Fibroblast of gingiva (primary cell): ENCODE results near the gene EXOC6B.
A peak's percentile ranks its signal among the peaks of the same experiment; 100 is the strongest.
"Not testable (repeated sequence)": the region's sequence is repeated elsewhere in the genome, so short reads cannot be mapped to it uniquely, and the experiment has no call there.

Source experiments
- DNase-seq: peaks from one replicate; pipeline ENCODE4 v3.0.0-alpha.2; 2011; ENCODE audit warnings: low read depth

EXOC6B gene

GRCh38 chr2:72544554-72544953, 281.3 kb downstream of the EXOC6B start:
- no peak for DNase-seq

GRCh38 chr2:72543497-72544216, 282.2 kb downstream of the EXOC6B start:
- DNase-seq, result no peak

DNA sequence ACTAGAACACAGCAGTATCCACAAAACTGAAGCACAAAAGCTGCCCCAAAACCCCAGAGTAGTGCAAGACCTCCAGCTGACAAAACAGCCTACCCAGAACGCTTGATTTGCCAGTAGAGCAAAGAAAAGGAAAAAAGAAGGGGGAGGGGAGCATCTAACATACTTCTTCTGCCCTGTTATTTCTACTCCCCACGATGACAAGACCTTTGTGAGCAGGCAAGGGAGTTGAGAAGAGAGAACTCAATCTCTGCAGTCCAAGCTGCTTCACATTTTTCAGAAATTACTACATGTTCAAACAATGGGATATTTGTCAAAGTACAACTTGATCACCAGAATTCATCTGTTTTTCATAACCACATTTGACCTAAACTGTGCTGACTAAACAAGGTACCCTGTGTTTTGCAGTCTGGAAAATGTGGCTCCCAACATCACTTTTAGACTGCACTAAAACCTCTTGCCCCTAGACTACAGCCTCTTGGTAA, 286.7 kb downstream of the EXOC6B start:
- peak; percentile 69 for DNase-seq

- DNase-seq, result no peak
Measured at GRCh38 chr2:72538486-72538885, 287.3 kb downstream of the EXOC6B start.

DNA sequence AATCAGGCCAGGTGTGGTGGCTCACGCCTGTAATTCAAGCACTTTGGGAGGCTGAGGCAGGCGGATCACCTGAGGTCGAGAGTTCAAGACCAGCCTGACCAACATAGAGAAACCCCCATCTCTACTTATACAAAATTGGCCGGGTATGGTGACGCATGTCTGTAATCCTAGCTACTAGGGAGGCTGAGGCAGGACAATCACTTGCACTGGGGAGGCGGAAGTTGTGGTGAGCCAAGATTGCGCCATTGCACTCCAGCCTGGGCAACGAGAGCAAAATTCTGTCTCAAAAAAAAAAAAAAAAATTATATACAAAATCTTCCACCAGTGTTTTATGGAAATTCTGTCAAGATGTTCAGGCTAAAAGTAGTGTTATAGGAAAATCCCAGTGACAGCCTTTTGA, 290.2 kb downstream of the EXOC6B start:
- not testable (repeated sequence) for DNase-seq

GRCh38 chr2:72533765-72534164, 292.1 kb downstream of the EXOC6B start:
- DNase-seq, result no peak

- peak; percentile 48 for DNase-seq
Measured at GRCh38 chr2:72527424-72527823, 298.4 kb downstream of the EXOC6B start.

- no peak for DNase-seq
Measured at GRCh38 chr2:72526623-72527022, 299.2 kb downstream of the EXOC6B start.

GRCh38 chr2:72524071-72524470, 301.8 kb downstream of the EXOC6B start:
- no peak for DNase-seq

DNA sequence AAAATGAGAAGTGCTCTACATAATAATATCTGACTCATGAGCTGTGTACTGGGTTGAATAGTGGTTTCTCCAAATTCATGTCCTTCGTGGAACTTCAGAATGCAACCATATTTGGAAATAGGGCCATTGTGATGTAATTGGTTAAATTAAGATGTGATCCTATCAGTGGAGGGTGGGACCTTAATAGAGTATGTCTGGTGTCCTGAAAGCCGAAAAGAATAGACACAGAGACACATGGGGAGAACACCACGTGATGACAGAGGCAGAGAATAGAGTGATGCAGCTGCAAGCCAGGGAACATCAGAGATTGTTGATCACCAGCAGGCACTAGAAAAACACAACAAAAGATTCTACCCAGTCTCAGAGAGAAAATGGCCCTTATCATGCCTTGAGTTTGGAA, 310.1 kb downstream of the EXOC6B start:
- no peak for DNase-seq

- DNase-seq, result no peak
Measured at GRCh38 chr2:72513011-72513410, 312.8 kb downstream of the EXOC6B start.

GRCh38 chr2:72512376-72512775, 313.5 kb downstream of the EXOC6B start:
- DNase-seq, result no peak

DNA sequence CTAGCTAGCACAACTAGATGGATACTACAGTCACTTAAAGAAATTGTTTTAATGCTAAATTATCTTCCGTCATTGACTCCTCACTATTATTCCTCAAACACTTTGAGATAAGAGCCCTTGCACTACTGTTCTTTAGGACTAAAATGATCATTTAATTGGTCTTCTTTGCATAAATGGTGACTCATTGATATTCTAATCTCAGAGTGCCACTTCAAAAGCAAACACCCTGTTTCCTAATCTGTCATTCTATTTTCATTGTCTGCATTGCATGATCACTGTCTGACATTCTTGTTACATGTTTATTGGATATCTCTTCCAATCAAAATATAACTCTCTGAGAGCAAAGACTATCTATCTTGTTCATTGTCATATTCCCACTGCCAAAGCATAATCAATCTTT, 313.9 kb downstream of the EXOC6B start:
- no peak for DNase-seq

DNA sequence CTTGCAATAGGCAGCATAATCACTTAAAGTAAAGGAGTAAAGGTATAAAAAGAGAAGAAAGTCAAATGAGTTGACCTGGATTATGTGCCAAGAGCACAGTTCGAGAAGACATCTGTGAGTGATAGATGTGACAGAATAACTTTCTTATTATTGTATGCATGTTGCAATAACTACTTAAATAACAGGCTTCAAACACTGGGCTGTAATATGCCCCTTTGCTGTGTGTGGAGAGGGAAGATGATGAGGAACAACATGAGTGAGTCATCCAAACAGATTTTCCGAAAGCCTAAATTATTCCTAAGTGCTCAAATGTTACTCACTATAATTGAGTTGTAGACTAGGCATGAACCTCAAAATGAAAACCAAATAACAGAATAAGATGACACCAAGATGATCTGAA, 328.1 kb downstream of the EXOC6B start:
- DNase-seq, result peak; percentile 45

GRCh38 chr2:72496479-72496878, 329.4 kb downstream of the EXOC6B start:
- DNase-seq, result no peak

DNA sequence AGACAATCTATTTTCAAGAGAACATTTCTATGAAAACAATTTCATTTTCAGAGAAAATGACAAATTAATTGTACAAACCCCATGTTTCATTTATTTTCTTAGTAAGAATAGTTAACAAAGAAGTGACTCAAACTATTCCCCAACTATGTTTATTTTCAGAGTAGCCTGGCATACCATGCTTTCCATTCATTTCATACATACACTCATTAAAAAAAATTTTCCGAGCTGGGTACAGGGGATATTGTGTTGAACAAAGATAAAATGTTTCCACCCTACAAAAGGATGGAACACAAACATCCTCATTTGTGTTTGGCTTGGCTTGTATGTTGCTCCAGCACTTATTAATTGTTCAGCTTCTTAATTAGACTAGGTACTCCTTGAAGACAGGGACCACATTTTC, 331.4 kb downstream of the EXOC6B start:
- DNase-seq, result peak; percentile 5

DNA sequence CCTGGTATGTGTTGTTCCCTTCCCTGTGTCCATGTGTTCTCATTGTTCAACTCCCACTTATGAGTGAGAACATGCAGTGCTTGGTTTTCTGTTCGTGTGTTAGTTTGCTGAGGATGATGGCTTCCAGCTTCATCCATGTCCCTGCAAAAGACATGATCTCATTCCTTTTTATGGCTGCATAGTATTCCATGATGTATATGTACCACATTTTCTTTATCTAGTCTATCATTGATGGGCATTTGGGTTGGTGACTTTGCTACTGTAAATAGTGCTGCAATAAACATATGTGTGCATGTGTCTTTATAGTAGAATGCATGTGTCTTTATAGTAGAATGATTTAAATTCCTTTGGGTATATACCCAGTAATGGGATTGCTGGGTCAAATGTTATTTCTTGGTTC, 341.2 kb downstream of the EXOC6B start:
- not testable (repeated sequence) for DNase-seq

GRCh38 chr2:72483346-72483745, 342.5 kb downstream of the EXOC6B start:
- DNase-seq, result no peak

DNA sequence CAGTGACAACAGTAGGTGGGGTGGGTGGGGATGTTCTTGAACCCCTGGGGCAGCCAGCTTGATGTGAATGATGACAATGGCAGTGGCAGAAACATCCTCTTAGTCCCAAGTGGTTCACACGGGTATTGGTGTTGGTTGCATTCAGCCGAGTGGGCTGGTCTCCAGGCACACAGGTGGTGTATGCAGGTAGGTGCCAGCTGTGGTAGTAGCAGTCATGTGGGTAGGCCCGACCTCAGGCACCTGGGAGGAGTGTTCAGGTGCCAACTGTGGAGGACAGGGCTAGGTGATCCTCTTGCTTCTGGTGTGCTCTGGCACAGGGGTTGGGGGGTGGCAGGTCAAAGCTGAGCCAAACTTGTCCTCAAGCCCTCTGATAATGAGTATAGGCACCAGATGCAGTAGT, 350.6 kb downstream of the EXOC6B start:
- DNase-seq, result no peak

DNA sequence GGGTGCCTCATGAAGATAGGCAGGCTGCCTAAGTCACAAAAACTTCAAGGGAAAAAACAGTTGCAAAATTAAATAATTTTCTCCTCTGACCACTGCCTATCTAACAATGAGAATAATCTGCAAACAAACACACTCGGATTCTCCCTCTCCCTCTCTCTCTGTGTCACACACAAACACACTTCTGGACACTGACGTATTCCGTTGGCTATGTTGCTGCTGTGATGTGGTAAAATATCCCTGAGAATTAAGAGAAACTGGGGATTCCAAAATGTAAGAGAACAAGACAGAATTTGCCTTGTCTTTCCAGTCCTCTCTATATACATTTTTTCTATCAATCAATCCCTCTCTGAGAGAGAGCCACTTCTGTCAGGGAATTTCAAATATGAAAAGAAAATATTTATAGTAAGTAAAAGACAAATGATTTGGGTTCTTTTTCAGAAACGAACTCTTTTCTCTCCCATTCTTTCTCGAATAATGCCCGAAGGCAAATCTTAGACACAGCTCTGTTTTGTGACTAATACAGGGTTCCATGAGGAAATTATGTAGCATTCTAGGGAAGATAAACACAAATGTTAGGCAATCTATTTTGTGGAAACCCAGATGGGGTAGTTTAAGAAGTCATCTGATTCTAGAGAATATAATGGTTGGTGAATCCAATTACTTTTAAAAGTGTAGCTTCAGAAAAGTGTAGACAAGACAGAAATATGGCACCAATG, 367.9 kb downstream of the EXOC6B start:
- DNase-seq, result peak; percentile 72

DNA sequence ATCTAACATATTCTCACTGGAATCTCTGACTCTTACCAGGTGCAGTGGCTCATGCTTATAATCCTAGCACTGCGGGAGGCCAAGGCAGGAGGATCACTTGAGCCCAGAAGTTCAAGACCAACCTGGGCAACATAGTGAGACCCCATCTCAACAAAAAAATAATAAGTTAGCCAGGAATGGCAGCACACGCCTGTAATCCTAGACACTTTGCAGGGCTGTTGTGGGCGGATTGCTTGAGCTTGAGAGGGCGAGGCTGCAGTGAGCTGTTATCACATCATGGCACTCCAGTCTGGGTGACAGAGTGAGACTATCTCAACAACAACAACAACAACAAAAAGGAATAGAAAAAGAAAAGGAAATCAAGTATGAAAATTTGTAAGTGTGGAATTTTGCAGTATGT, 371.6 kb downstream of the EXOC6B start:
- DNase-seq, result no peak

DNA sequence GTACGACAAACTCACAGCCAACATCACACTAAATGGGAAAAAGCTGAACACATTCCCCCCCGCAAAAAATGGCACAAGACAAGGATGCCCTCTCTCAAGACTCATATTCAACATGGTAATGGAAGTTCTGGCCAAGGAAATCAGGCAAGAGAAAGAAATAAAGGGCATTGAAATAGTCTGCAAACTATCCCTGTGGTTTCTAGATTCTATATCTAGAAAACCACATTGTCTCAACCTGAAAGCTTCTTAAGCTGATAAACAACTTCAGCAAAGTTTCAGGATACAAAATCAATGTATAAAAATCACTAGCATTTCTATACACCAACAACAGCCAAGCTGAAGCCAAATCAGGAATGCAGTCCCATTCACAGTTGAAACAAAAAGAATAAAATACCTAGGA, 383.6 kb downstream of the EXOC6B start:
- DNase-seq, result no peak

- DNase-seq, result no peak
Measured at GRCh38 chr2:72439892-72440291, 385.9 kb downstream of the EXOC6B start.

DNA sequence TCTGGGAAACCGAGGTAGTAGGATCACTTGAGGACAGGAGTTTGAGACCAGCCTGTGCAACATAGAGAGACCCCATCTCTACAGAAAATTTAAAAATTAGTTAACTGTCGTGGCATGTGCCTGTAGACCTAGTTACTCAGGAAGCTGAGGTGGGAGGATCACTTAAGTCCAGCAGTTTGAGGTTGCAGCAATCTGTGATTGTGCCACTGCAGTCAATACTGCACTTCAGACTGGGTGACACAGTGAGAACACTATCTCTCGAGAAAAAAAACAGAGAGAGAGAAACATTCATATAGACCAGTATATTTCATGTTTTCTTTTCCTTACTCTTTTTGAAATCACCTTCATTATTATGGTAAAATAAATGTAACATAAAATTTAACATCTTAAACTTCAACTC, 387.5 kb downstream of the EXOC6B start:
- DNase-seq, result no peak
